GM13977 (cell line): Measurements from ENCODE around the gene BTBD2.

Experiments used
- DNase-seq: peaks from one replicate; pipeline ENCODE4 v3.0.0; 2012; ENCODE audit warnings: low spot score
- CTCF ChIP-seq: IDR thresholded peaks from 2 replicates; pipeline ENCODE4 v1.5.1; 2012; ENCODE audit warnings: mild to moderate bottlenecking, control low read depth; ENCODE audit not compliant: insufficient read depth; ENCODE audit errors: extremely low read depth, missing control alignments
- in situ Hi-C: fragments of 300-500 bp; cut with MboI; formaldehyde crosslinking; loops from one replicate; pipeline ENCODE4 v1.12.0; 2022; ENCODE audit warnings: low sequenced_read_pairs, low pct_unique_long_range_greater_than_20kb, mixed read lengths, inconsistent platforms; ENCODE audit not compliant: unreplicated experiment

The BTBD2 gene

GRCh38 chr19:1943661-1944087, 71.8 kb downstream of the BTBD2 start:
- TF ChIP-seq CTCF = no peak
- in situ Hi-C loops = no loop called here
- no peak for DNase-seq

DNA sequence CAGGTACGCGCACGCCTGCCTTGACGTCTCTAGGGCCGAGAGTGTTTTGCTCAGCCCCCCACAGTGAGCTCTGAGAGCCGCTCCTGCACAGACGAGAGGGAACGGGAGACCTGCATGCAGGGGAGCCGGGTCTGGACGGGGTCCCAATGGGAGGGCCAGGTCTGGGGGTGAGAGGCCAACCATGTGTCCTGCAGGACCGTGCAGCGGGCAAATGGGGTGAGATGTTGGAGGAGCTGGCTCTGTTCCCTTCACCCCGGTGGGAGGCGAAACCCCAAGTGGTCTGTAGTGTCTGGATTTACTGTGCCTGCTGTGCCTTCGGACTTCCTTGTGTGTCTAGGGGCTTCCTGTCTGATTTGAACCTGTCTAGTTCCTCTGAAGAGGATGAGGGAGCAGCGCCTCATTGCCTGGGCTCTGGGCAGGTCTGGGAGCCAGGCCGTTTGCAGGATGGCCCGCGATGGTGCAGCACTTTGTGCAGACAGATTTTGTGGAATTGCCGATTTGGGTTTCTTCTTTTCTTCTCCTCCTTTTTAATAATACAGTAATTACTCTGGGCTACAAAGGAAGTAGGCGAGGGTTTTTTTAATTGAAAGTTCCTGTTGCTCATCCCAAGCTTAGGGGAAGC, 72.5 kb downstream of the BTBD2 start:
- in situ Hi-C loops = no loop called here
- no peak for TF ChIP-seq CTCF
- DNase-seq = no peak

- peak; percentile 85 for DNase-seq
- TF ChIP-seq CTCF = no peak
- in situ Hi-C loops = no loop called here
Measured at GRCh38 chr19:1942078-1942933, 73.2 kb downstream of the BTBD2 start.

DNA sequence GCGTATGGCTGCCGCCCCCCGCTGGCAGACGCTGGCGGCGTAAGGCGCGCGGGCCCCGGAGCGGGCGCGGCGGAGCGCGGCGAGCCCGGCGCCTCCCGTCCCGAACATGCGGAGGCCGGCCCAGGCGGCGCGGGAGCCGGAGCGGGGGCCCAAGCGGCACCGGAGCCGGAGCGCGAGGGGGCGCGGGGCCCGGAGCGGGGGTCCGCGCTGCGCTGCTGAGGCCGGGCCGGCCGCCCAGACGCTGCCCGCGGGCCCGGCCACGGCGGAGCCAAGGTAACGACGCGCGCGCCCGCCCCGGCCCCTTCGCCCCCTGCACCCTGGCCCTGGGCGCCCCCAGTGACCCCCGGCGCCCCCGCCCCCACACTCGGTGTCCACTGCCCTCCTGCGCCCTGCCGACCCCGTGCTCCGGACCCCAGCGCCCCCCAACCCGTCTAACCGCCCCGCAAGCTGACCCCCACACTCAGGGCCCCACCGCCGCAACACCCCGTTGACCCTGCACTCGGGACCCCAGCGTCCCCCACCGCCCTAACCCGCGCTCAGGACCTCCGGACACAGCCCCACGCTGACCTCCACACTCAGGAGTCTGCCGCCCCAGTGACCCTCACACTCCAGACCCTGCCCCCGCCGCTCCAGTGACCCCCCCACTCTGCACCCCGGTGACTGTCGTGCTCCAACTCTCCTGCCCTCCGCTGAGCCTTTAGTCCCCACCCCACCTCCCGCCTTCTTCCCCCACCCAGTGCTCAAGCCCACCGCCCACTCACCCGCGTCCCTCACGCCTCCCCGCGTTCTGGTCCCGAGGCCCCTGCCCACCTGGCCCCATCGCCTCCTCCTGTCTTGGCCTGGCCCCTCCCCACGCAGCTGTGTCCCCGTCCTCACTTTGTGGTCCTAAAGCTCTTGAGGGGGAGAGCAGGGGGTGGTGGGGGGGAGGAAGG, 74.1 kb downstream of the BTBD2 start, which contains the start of gene CSNK1G2:
TSS of gene CSNK1G2 (plus strand) at position 27 of the 932 bp plus-strand sequence. CDS start 28,601 bp downstream, outside the sequence.
- DNase-seq = no peak
- in situ Hi-C loops = no loop called here

DNA sequence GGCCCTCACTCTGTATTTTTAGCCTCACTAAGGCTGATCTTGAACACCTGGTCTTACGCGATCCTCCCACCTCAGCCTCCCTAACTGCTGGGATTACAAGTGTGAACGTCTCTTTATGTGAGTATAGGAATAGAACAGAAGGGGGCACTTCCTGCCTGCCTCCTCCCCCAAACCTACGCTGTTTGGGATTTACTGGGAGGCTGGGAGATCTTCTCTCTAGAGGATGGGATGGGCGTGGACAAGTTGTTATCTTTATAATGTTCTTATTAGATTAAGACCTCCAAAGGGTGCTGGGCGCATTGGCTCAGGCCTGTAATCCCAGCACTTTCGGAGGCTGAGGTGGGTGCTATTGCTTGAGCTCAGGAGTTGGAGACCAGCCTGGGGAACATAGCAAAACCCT, 77.4 kb downstream of the BTBD2 start:
- in situ Hi-C loops = no loop called here
- TF ChIP-seq CTCF = no peak
- DNase-seq = no peak

More for the DNA sequence above, 74.1 kb downstream of the BTBD2 start, which contains the start of gene CSNK1G2:
- TF ChIP-seq CTCF = peak; percentile 60
